Smooth muscle cell (in vitro differentiated cells): ENCODE measurements around the gene PVALEF. TPM values are rescaled to one million over a fixed set of nuclear protein-coding genes. Genes with fewer than 3 reads are reported as not detected.

Experiments
- DNase-seq: peaks from one replicate; lab custom pipeline; 2025; ENCODE audit not compliant: unreplicated experiment; lab: John Stamatoyannopoulos, UW
- H2AFZ ChIP-seq: fragments of 200-600 bp; sonication (generic); 2 replicates; pipeline ENCODE4 v1.6.0; 2016; ENCODE audit warnings: antibody characterized with exemption, low read depth, mild to moderate bottlenecking
- H3F3A ChIP-seq: fragments of 200-600 bp; sonication (generic); 2 replicates; pipeline ENCODE4 v1.6.0; 2017; ENCODE audit warnings: antibody characterized with exemption, low read depth
- H3K27ac ChIP-seq: fragments of 200-600 bp; sonication (generic); 2 replicates; pipeline ENCODE4 v1.5.1; 2016; ENCODE audit warnings: low read depth, mild to moderate bottlenecking
- H3K27me3 ChIP-seq: fragments of 200-600 bp; sonication (generic); 2 replicates; pipeline ENCODE4 v1.6.1; 2016; ENCODE audit warnings: low read depth, mild to moderate bottlenecking
- H3K36me3 ChIP-seq: fragments of 200-600 bp; sonication (generic); 2 replicates; pipeline ENCODE4 v1.5.1; 2016; ENCODE audit warnings: low read depth
- H3K4me1 ChIP-seq: fragments of 200-600 bp; sonication (generic); 2 replicates; pipeline ENCODE4 v1.5.1; 2016; ENCODE audit warnings: low read depth
- H3K4me2 ChIP-seq: fragments of 200-600 bp; sonication (generic); 2 replicates; pipeline ENCODE4 v1.6.0; 2016; ENCODE audit warnings: mild to moderate bottlenecking
- H3K4me3 ChIP-seq: fragments of 200-600 bp; sonication (generic); 2 replicates; pipeline ENCODE4 v1.5.1; 2016; ENCODE audit warnings: mild to moderate bottlenecking
- H3K79me2 ChIP-seq: fragments of 200-600 bp; sonication (generic); 2 replicates; pipeline ENCODE4 v1.6.0; 2016; ENCODE audit warnings: low read depth, mild to moderate bottlenecking
- H3K9ac ChIP-seq: fragments of 200-600 bp; sonication (generic); 2 replicates; pipeline ENCODE4 v1.6.0; 2016; ENCODE audit warnings: low read depth
- H3K9me3 ChIP-seq: fragments of 200-600 bp; sonication (generic); replicated peaks from 2 replicates; pipeline ENCODE4 v1.5.1; 2016; ENCODE audit warnings: low read depth
- H4K20me1 ChIP-seq: fragments of 200-600 bp; sonication (generic); 2 replicates; pipeline ENCODE4 v1.6.0; 2016; ENCODE audit warnings: low read depth
- CTCF ChIP-seq: fragments of 200-600 bp; sonication (generic); IDR thresholded peaks from 2 replicates; pipeline ENCODE4 v1.5.1; 2017; ENCODE audit warnings: borderline replicate concordance, mild to moderate bottlenecking, antibody characterized with exemption; ENCODE audit not compliant: insufficient read depth, poor library complexity, severe bottlenecking
- WGBS: methylation state at CpG from one replicate; pipeline ENCODE4 v1.1.7; 2016; ENCODE audit warnings: low lambda C conversion rate; 5-methylcytosine and 5-hydroxymethylcytosine counted together
- polyA plus RNA-seq: library from polyadenylated mRNA; unstranded; fragments of >200 nt; fragmentation: Nextera tagmentation; extraction: Ambion mirVana; gene quantifications from 2 replicates; pipeline ENCODE4 v1.2.1, GENCODE V29; 2016
- total RNA-seq: library from RNA; depleted of rRNA; stranded (reverse); fragments of >200 nt; gene quantifications from 2 replicates; pipeline ENCODE4 v1.2.3, GENCODE V29; 2014

PVALEF gene
- total and polyA plus RNA-seq, 2 experiments from 2014 or later: not detected

GRCh38 chr17:81139428-81139827 lies 25.9 kb upstream of the PVALEF start:
- no peak overlapping the region for H3K27ac ChIP-seq
- no peak for DNase-seq
- WGBS: 92% methylated on average over 8 of the region's 8 CpGs
- no peak for TF ChIP-seq CTCF
- no peaks in the 10 kb centered on the region for H3F3A ChIP-seq
- no peaks in the 10 kb centered on the region for H3K79me2 ChIP-seq
- H3K36me3 ChIP-seq: no peaks in the 10 kb centered on the region
- no peaks in the 10 kb centered on the region for H3K27me3 ChIP-seq
- H3K9me3 ChIP-seq: no peaks in the 10 kb centered on the region
- no peaks in the 10 kb centered on the region for H4K20me1 ChIP-seq
- H3K4me2 ChIP-seq: no peak overlapping the region
- H3K4me3 ChIP-seq: no peak overlapping the region
- H2AFZ ChIP-seq: no peak overlapping the region
- no peaks in the 10 kb centered on the region for H3K4me1 ChIP-seq
- no peak overlapping the region for H3K9ac ChIP-seq

- H3K27me3 ChIP-seq: no peaks in the 10 kb centered on the region
- WGBS: 83% methylated on average over 8 of the region's 8 CpGs
- H3K4me1 ChIP-seq: no peaks in the 10 kb centered on the region
- H3K36me3 ChIP-seq: no peaks in the 10 kb centered on the region
- no peak overlapping the region for H2AFZ ChIP-seq
- H3K27ac ChIP-seq: no peak overlapping the region
- no peaks in the 10 kb centered on the region for H4K20me1 ChIP-seq
- no peaks in the 10 kb centered on the region for H3F3A ChIP-seq
- no peaks in the 10 kb centered on the region for H3K79me2 ChIP-seq
- H3K4me3 ChIP-seq: no peak overlapping the region
- DNase-seq: no peak
- no peak overlapping the region for H3K9ac ChIP-seq
- H3K4me2 ChIP-seq: no peak overlapping the region
- TF ChIP-seq CTCF: no peak
- no peaks in the 10 kb centered on the region for H3K9me3 ChIP-seq
Observed at GRCh38 chr17:81140018-81140417, 25.3 kb upstream of the PVALEF start.

GRCh38 chr17:81140695-81141094 lies 24.6 kb upstream of the PVALEF start:
- no CpG with 5 or more reads among the region's 37 CpGs for WGBS
- H3K27ac ChIP-seq: no peak overlapping the region
- no peaks in the 10 kb centered on the region for H4K20me1 ChIP-seq
- H3K27me3 ChIP-seq: no peaks in the 10 kb centered on the region
- no peaks in the 10 kb centered on the region for H3K4me1 ChIP-seq
- no peak overlapping the region for H2AFZ ChIP-seq
- H3K9me3 ChIP-seq: no peaks in the 10 kb centered on the region
- TF ChIP-seq CTCF: no peak
- no peak for DNase-seq
- no peaks in the 10 kb centered on the region for H3K79me2 ChIP-seq
- H3K4me2 ChIP-seq: no peak overlapping the region
- H3K9ac ChIP-seq: no peak overlapping the region
- no peaks in the 10 kb centered on the region for H3K36me3 ChIP-seq
- H3F3A ChIP-seq: no peaks in the 10 kb centered on the region
- no peak overlapping the region for H3K4me3 ChIP-seq

- H3K9ac ChIP-seq: no peak overlapping the region
- H3F3A ChIP-seq: no peaks in the 10 kb centered on the region
- 60% methylated on average over 23 of the region's 25 CpGs for WGBS
- H2AFZ ChIP-seq: no peak overlapping the region
- TF ChIP-seq CTCF: peak; percentile 57
- H3K9me3 ChIP-seq: no peaks in the 10 kb centered on the region
- H3K4me1 ChIP-seq: no peaks in the 10 kb centered on the region
- no peaks in the 10 kb centered on the region for H3K79me2 ChIP-seq
- H3K27ac ChIP-seq: no peak overlapping the region
- H3K36me3 ChIP-seq: no peaks in the 10 kb centered on the region
- no peaks in the 10 kb centered on the region for H3K27me3 ChIP-seq
- H3K4me3 ChIP-seq: no peak overlapping the region
- no peak overlapping the region for H3K4me2 ChIP-seq
- no peaks in the 10 kb centered on the region for H4K20me1 ChIP-seq
- peak; percentile 26 for DNase-seq
Observed at GRCh38 chr17:81142301-81143199, 22.8 kb upstream of the PVALEF start.
